Fibroblast of peridontal ligament (primary cell): Measurements from ENCODE around the gene IDE.

Experiments
- DNase-seq: peaks from one replicate; pipeline ENCODE4 v3.0.0-alpha.2; 2010; ENCODE audit errors: extremely low read depth

IDE gene

DNA sequence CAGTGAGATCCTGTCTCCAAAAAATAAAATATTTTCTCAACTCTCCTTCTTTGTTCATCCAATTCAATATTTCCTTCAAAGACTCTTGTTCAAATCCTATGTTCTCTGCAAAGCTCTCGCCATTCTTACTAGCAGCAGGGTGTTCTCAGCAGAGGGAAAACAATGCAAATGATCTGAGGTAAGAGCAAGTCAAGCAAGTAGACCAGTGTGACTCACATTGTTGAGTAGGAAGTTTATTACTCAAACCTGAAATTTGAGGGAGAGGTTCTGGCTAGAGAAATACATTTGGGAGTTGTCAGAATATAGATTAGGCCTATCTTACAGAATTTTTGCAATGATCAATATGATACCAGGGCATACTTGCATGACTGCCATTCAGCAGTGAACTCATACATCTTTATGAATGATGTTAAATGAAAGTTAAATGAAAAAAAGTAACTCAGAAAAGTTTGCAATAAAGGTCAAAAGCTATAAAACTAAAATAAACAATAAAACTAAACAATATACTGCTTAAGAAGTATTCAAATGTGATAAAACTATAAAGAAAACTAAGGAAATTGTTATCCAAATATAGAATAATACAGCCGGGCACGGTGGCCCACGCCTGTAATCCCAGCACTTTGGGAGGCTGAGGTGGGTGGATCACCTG is 5.8 kb downstream of the IDE start:
- peak; percentile 57 for DNase-seq

DNA sequence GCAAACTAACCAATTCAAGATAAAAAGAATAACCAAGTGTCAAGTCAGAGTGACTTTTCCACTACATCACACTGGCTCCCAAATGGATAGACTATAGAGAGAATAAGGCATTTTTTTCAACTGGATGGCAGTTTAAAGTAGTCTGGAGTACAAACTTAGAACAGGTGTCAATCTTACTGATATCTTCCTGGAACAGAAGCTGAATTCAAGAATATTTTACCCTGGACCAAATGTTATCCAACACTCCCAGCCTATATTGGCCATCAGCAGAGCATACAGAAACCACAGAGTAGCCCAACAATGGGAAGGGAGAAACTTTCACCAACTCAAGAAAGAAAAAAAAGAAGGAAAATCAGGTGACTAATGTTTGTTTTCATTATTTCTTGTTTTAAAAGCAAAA is 11.5 kb downstream of the IDE start:
- no peak for DNase-seq

DNA sequence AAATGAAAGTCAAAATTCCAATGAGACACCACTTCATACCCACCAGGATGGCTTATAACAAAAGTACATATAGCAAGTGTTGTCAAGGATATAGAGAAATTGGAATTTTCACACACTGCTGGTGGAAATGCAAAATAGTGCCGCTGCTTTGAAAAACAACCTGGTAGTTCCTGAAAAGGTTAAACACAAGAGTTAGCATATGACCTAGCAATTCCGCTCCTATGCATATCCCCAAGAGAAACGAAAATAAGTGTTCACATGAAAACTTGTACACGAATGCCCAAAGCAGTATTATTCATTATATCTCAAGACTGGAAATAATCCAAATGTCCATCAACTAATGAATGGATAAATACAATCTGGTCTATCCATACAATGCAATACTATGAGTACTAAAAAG is 14.8 kb downstream of the IDE start:
- DNase-seq = no peak

- no peak for DNase-seq
These were observed 19.9 kb downstream of the IDE start for GRCh38 chr10:92553959-92554358.

DNA sequence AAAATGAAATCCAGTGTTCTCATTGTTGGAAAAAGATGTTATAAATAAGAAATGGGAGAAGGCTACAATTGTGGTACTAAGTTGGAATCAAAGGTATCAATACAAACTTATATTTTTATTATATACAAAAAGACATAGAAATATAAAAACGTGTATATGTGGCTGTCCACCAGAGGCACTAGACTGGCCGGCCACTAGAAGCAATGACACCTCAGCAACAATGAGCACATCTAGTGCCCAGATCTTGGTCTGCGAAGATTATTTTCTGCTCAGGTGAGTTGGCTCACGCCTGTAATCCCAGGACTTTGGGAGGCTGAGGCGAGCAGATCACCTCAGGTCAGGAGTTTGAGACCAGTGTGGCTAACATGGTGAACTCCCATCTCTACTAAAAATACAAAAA is 21.6 kb downstream of the IDE start:
- no peak for DNase-seq

GRCh38 chr10:92550924-92551323 is 23.0 kb downstream of the IDE start:
- DNase-seq = no peak

DNA sequence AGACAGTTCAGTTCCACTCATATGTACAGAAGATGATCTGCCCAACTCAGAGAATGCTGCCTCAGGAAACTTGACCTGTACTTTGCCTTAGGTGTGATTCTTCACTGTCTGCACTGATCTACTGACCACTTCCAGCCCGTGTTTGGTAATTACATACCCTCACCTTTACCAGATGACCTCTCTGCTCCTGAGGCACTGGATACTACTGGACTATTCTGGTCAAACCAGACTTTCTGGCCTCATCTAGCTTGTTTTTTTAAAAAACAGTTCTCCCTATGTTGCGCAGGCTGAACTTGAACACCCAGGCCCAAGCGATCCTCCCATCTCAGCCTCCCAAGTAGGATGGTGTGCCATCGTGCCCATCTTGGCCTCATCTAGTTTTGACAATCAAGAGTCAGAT is 26.2 kb downstream of the IDE start:
- DNase-seq = no peak

DNA sequence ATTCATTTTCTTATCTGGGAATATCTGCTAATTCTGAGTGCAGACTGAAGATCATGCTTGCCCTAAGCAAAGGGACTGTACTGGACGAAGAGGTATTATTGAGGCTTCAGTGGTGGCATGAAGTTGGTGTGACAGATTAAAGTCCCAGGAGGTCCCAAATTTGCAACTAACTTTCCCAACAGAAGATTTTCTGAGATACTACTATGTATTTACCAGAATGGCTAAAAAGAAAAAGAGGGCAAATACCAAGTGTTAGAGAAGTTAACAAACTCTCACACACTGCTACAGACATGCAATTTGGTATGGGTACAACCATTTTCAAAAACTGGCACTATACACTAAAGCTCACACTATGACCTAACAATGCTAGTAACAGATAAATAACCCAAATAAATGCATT is 28.3 kb downstream of the IDE start:
- DNase-seq = no peak

DNA sequence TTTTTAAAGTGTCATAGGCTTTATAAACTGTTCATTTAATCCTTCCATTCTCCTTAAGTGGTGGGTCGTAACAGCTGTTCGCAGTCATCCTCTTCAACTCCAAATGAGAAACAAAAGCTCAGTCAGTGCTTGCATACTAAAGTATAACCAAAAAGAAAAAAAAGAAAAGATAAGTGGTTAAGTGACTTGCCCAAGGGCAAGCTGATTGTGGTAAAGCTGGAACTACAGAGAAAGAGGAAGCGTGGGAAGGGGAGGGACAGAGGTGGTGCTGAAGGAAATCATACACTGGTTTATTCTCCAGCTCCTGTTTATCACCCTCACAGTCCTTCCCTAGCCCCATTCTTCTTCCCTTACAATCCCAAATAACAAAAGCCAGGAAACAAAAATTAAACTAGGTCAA is 29.6 kb downstream of the IDE start:
- DNase-seq = peak; percentile 21

DNA sequence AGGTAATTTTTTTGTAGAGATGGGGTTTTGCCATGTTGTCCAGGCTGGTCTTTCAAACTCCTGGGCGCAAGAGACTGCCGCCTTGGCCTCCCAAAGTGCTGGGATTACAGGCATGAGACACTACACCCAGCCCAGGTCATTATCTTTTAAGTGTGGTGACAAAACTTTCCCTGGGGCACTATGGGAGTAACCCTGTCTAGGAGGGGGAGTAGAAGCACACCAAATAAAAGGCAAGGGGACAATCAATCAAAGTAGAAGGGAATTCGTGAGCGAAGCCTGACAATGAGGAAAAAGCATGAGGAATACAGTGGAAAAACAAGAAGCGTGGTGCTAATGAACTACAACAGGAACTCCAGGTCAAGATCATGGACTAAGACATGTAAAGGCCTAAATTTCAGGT is 31.4 kb downstream of the IDE start:
- DNase-seq = no peak

- no peak for DNase-seq
These were observed 32.3 kb downstream of the IDE start for GRCh38 chr10:92541583-92541982.

- no peak for DNase-seq
These were observed 35.5 kb downstream of the IDE start for GRCh38 chr10:92538231-92538958.

DNA sequence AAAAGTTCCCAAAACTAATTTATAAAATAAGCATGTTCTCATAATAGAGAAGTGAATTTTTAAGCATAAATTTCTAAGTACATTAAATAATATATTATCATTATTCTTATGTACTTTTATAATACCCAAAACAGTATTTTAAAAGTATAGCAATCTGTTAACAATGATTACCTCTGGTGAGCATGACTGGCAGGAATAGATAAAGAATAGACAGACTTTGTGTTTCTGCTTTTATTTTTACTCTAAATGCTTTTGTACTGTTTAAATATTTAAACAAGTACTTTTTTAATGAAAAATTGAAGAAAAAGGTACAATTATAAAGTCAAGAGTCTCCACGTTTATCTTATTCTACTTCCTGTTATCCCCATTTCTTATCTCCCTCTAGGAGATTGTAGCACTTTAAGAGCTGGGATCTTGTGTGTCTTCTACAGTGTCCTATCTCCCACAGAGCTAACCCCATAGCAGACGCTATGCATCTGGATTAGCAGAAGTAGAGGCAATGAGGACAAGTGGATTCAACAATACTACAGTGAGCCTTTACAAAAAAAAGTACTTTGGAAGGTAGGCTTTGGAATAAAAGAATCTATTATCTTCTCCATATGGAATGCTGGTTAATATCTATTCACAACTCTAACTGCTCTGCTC is 42.9 kb downstream of the IDE start:
- no peak for DNase-seq

DNA sequence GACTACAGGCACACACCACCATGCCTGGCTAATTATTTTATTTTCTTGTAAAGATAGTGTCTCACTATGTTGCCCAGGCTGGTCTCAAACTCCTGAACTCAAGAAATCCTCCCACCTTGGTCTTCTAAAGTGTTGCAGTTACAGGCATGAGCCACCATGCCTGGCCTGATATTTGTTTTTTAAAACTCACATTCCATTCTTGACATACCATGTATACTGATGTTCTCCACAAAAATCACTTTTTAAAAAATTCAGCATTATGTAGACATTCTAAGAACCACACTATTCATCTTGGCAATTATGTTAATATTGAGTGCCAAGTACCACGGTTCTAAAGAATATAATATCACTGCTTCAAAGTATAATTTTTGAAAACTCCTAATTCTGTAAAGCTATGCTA is 43.5 kb downstream of the IDE start:
- DNase-seq = peak; percentile 41

DNA sequence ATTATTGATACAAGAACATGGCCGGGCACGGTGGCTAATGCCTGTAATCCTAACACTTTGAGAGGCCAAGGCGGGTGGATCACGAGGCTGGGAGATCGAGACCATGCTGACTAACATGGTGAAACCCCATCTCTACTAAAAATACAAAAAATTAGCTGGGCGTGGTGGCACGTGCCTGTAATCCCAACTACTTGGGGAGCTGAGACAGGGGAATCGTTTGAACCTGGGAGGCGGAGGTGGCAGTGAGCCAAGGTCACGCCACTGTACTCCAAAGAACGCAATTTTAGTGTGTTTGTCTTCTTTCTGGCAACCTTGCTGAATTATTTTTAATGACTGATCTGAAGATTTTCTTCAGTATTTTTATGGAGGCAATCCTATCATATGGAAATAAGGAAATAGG is 46.2 kb downstream of the IDE start:
- no peak for DNase-seq

GRCh38 chr10:92523639-92524038 is 50.3 kb downstream of the IDE start:
- no peak for DNase-seq

GRCh38 chr10:92517034-92517655 is 56.7 kb downstream of the IDE start:
- peak; percentile 90 for DNase-seq

GRCh38 chr10:92508866-92509265 is 65.0 kb downstream of the IDE start:
- DNase-seq = peak; percentile 28

GRCh38 chr10:92506336-92506735 is 67.6 kb downstream of the IDE start:
- no peak for DNase-seq

DNA sequence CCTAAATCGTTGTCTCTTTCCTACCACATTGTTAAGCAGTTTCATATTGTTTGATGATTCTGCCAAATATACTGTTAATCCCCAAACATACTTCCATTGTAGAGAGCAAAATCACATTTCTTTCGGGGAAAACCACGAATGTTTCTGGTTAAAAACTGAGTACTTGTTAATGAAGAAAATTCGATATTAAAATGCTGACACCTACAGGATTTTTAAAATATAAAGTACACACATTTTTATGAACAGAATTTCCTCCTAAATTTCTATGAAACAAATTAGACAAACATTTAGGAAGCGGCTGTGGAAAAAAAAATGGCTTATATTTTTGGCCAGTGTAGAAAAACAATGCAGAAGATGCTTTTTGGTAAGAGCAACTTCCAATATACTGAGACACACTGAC is 68.8 kb downstream of the IDE start:
- DNase-seq = no peak

DNA sequence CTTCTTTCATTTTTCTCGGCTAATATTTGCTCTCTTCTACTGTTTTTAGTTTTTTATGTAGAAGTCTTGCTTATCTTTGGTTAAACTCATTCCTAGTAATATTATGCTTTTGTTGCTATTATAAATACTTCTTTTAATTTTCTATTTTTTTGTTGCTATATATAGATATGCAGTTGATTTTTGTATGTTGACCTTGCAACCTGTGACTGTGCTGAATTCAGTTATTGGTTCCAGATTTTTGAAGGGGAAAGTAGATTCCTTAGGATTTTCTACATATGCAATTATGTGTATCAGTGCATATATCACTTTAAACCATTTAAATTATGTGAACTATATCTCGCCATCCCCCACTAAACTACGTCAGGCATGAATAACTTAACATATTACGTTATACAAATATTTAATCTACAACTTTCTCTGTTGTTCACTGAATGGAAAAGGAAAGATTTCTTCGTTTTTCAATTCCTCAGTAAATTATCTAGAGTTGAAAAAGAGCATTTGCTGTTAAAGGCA is 71.5 kb downstream of the IDE start:
- peak; percentile 54 for DNase-seq

DNA sequence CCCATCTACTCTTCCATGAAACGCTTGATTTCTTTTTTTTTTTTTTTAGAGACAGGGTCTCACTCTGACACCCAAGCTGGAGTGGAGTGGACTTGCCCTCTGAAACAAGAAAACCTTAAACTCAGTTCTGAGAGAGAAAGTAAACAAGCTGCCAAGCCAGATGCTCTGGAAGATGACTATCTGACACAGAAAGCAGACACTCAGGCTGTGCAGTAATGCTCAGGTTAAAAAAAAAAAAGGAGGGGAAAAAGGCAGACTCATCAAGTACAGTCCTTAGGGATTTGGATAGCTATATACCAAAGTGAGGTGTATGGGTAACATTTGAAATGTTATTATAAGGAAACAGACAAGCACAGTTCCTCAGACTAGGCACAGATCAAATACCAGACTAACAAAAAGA is 80.5 kb downstream of the IDE start:
- DNase-seq = no peak
